GM13976 (cell line): Measurements from ENCODE around the gene BORCS5.

ENCODE experiments used
- DNase-seq: peaks from one replicate; pipeline ENCODE4 v3.0.0; 2012; ENCODE audit warnings: low spot score
- in situ Hi-C: fragments of 300-500 bp; cut with MboI; formaldehyde crosslinking; loops from one replicate; pipeline ENCODE4 v1.12.0; 2022; ENCODE audit warnings: low sequenced_read_pairs, mixed read lengths, inconsistent platforms; ENCODE audit not compliant: unreplicated experiment
- TF ChIP-seq, protein P1 (sequence below): IDR thresholded peaks from 2 replicates; pipeline ENCODE4 v1.5.1; 2012; ENCODE audit warnings: borderline replicate concordance, mild to moderate bottlenecking; ENCODE audit not compliant: insufficient read depth; ENCODE audit errors: extremely low read depth, missing control alignments, control extremely low read depth

BORCS5 gene

DNA sequence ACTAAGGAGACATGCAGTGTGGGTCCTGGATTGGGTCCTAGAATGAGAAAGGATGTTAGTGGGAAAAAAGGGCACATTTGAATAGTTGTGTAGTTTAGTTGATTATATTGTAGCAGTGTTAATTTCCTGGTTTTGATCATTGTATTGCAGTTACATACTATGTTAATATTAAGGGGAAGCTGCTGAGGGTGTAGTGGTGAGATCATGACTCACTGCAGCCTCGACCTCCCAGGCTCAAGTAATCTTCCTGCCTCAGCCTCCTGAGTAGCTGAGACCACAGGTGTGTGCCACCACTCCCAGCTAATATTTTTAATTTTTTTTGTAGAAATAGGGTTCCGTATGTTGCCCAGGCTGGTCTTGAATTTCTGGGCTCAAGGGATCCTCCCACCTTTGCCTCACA is 21.7 kb downstream of the BORCS5 start:
- no peak for DNase-seq
- in situ Hi-C loops, result loop anchor here (10.0 kb wide), 1 partner anchor 326 kb away; no protein-coding TSS in a partner anchor
- TF ChIP-seq, protein P1, sequence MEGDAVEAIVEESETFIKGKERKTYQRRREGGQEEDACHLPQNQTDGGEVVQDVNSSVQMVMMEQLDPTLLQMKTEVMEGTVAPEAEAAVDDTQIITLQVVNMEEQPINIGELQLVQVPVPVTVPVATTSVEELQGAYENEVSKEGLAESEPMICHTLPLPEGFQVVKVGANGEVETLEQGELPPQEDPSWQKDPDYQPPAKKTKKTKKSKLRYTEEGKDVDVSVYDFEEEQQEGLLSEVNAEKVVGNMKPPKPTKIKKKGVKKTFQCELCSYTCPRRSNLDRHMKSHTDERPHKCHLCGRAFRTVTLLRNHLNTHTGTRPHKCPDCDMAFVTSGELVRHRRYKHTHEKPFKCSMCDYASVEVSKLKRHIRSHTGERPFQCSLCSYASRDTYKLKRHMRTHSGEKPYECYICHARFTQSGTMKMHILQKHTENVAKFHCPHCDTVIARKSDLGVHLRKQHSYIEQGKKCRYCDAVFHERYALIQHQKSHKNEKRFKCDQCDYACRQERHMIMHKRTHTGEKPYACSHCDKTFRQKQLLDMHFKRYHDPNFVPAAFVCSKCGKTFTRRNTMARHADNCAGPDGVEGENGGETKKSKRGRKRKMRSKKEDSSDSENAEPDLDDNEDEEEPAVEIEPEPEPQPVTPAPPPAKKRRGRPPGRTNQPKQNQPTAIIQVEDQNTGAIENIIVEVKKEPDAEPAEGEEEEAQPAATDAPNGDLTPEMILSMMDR, result no peak

GRCh38 chr12:12379831-12380730 is 23.2 kb downstream of the BORCS5 start:
- in situ Hi-C loops, result loop anchor here (10.0 kb wide), 1 partner anchor 325 kb away; no protein-coding TSS in a partner anchor
- TF ChIP-seq, protein P1, result no peak
- DNase-seq, result peak; percentile 36

DNA sequence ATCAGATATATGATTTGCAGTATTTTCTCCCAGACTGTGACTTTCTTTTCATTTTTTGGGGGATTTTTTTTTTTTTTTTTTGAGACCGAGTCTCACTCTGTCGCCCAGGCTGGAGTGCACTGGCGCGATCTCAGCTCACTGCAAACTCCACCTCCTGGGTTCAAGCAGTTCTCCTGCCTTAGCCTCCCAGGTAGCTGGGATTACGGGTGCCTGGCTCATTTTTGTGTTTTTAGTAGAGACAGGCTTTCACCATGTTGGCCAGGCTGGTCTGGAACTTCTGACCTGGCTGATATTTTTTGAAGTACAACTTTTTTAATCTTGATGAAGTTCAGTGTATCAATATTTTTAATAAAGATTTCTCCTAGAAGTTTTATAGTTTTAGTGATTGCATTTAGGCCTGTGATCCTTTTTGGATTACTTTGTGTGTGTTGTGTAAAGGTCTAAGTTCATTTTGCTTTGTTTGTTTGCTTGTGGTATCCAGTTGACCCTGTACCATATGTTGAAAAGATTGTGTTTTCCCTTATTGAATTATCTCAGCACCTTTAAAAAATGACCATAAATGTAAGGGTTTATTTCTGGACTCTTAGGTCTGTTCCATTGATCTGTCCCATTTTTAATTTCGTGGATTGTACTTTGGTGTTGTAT is 24.2 kb downstream of the BORCS5 start:
- DNase-seq, result no peak
- in situ Hi-C loops, result no loop called here
- TF ChIP-seq, protein P1, result no peak

DNA sequence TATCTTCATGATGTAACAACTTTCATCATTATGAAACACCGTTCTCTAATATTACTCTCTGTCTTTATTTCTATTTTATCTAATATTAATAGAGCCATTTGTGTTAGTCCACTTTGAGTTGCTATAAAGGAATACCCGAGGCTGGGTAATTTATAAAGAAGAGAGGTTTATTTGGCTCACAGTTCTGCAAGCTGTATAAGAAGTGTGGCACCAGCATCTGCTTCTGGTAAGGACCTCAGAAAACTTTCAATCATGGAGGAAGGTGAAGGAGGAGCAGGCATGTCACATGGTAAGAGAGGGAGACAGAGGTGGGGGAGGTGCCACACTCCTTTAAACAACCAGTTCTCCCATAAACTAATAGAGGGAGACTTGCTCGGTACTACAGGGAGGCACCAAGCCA is 25.1 kb downstream of the BORCS5 start:
- TF ChIP-seq, protein P1, result no peak
- in situ Hi-C loops, result no loop called here
- no peak for DNase-seq

- DNase-seq, result no peak
These were observed 27.9 kb downstream of the BORCS5 start for GRCh38 chr12:12384571-12385340.

More at GRCh38 chr12:12384571-12385340, 27.9 kb downstream of the BORCS5 start:
- in situ Hi-C loops, result no loop called here
- TF ChIP-seq, protein P1, result no peak
